Measurements from ENCODE around the gene OR52K1.
"Not testable (repeated sequence)": the region's sequence is repeated elsewhere in the genome, so short reads cannot be mapped to it uniquely, and the experiment has no call there.

OR52K1 gene

DNA sequence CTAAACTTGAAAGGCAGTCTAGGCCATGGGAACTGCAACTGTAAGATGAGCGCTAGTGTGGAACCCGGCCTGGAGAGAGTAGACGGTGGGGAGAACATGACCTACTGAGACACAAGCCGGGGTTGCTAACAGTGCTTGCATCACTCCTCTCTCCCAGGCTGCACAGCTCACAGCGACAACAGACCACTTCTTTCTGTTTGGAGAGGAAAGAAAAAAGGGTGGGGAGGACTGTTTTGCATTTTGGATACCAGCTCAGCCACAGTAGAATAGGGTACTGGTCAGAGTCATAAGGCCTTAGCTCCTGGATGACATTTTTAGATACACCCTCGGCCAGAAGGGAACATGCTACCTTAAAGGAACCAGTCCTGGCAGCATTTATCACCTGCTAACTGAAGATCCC is 40.3 kb downstream of the OR52K1 start:
- Histone ChIP-seq H3K36me3 (ENCODE audit: low read length) (no peaks in the 10 kb centered on the region), H3K27ac (ENCODE audit: low read depth, low read length) (no peak overlapping the region), H3K9me2 (replicated peaks; ENCODE audit: insufficient read depth, low read length) (no peaks in the 10 kb centered on the region), H3K4me3 (ENCODE audit: insufficient read depth, low read length, poor library complexity, severe bottlenecking) (no peak overlapping the region), H2AFZ (ENCODE audit: low read depth, low read length, severe bottlenecking) (no peak overlapping the region), H3K27me3 (ENCODE audit: low read length) (0 out of 2 replicates have a peak, but pooled peaks cover 4% of the 10 kb centered on the region), H3K9me3 (ENCODE audit: insufficient read depth, low read length) (no peaks in the 10 kb centered on the region), H3K79me2 (ENCODE audit: insufficient read depth, low read length) (no peaks in the 10 kb centered on the region), H4K20me1 (ENCODE audit: low read depth, low read length) (no peaks in the 10 kb centered on the region), H3F3A (ENCODE audit: insufficient read depth) (no peaks in the 10 kb centered on the region), H3K9ac (ENCODE audit: low read length) (no peak overlapping the region), H3K4me2 (ENCODE audit: low read depth, low read length, poor library complexity, severe bottlenecking) (no peak overlapping the region)
- TF ChIP-seq EZH2phosphoT487 (conservative IDR thresholded peaks at IDR 0.05; ENCODE audit: low read length) = no peak
- TF ChIP-seq, protein P1, sequence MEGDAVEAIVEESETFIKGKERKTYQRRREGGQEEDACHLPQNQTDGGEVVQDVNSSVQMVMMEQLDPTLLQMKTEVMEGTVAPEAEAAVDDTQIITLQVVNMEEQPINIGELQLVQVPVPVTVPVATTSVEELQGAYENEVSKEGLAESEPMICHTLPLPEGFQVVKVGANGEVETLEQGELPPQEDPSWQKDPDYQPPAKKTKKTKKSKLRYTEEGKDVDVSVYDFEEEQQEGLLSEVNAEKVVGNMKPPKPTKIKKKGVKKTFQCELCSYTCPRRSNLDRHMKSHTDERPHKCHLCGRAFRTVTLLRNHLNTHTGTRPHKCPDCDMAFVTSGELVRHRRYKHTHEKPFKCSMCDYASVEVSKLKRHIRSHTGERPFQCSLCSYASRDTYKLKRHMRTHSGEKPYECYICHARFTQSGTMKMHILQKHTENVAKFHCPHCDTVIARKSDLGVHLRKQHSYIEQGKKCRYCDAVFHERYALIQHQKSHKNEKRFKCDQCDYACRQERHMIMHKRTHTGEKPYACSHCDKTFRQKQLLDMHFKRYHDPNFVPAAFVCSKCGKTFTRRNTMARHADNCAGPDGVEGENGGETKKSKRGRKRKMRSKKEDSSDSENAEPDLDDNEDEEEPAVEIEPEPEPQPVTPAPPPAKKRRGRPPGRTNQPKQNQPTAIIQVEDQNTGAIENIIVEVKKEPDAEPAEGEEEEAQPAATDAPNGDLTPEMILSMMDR (IDR thresholded peaks at IDR 0.05; ENCODE audit: insufficient read depth, low read length, poor library complexity, severe bottlenecking) = no peak

DNA sequence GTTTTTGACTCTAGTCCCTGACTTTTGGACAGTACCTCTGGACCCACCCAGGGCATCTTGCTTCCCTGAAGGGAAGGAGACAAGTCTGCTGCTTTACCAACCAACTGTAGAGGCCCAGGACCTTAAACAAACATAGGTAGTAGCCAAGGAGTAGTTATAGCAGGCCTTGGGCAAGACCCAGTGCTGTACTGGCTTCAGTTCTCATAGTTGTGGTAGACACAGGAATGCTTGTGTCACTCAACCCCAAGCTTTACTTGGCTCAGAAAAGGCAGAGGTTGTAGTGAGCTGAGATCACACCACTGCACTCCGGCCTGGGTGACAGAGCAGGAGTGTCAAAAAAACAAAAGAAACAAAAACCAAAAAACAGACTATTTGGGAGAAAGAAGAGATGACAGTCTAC is 41.2 kb downstream of the OR52K1 start:
- Histone ChIP-seq H3F3A (ENCODE audit: insufficient read depth) (no peaks in the 10 kb centered on the region), H3K9me2 (replicated peaks; ENCODE audit: insufficient read depth, low read length) (no peaks in the 10 kb centered on the region), H3K27me3 (ENCODE audit: low read length) (0 out of 2 replicates have a peak, but pooled peaks cover 4% of the 10 kb centered on the region), H3K36me3 (ENCODE audit: low read length) (no peaks in the 10 kb centered on the region), H4K20me1 (ENCODE audit: low read depth, low read length) (no peaks in the 10 kb centered on the region), H2AFZ (ENCODE audit: low read depth, low read length, severe bottlenecking) (no peak overlapping the region), H3K4me3 (ENCODE audit: insufficient read depth, low read length, poor library complexity, severe bottlenecking) (no peak overlapping the region), H3K4me2 (ENCODE audit: low read depth, low read length, poor library complexity, severe bottlenecking) (no peak overlapping the region), H3K9me3 (ENCODE audit: insufficient read depth, low read length) (no peaks in the 10 kb centered on the region), H3K79me2 (ENCODE audit: insufficient read depth, low read length) (no peaks in the 10 kb centered on the region), H3K9ac (ENCODE audit: low read length) (no peak overlapping the region), H3K27ac (ENCODE audit: low read depth, low read length) (no peak overlapping the region)
- TF ChIP-seq, protein P1 (IDR thresholded peaks at IDR 0.05; ENCODE audit: insufficient read depth, low read length, poor library complexity, severe bottlenecking) = no peak
- no peak for TF ChIP-seq EZH2phosphoT487 (conservative IDR thresholded peaks at IDR 0.05; ENCODE audit: low read length)

DNA sequence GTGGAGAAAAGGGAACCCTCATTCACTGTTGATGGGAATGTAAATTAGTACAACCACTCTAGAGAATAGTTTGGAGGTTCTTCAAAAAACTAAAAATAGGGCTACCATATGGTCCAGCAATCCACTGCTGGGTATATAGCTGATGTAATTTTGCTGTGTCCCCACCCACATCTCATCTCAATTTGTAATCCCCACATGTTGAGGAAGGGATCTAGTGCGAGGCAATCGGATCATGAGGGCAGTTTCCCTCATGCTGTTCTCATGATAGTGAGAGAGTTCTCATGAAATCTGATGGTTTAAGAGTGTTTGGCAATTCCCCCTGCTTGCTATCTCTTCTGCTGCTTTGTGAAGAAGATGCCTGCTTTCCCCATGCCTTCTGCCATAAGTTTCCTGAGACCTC is 45.5 kb downstream of the OR52K1 start:
- H3K27ac ChIP-seq (ENCODE audit: low read depth, low read length) = no peak overlapping the region
- no peaks in the 10 kb centered on the region for H3K36me3 ChIP-seq (ENCODE audit: low read length)
- no peaks in the 10 kb centered on the region for H3K79me2 ChIP-seq (ENCODE audit: insufficient read depth, low read length)
- no peaks in the 10 kb centered on the region for H3K9me3 ChIP-seq (ENCODE audit: insufficient read depth, low read length)
- no peak overlapping the region for H2AFZ ChIP-seq (ENCODE audit: low read depth, low read length, severe bottlenecking)
- H3K9me2 ChIP-seq (replicated peaks; ENCODE audit: insufficient read depth, low read length) = no peaks in the 10 kb centered on the region; the same call in 1 of the 2 replicates
- no peaks in the 10 kb centered on the region for H3F3A ChIP-seq (ENCODE audit: insufficient read depth)
- H3K4me2 ChIP-seq (ENCODE audit: low read depth, low read length, poor library complexity, severe bottlenecking) = no peak overlapping the region
- H3K27me3 ChIP-seq (ENCODE audit: low read length) = no peaks in the 10 kb centered on the region
- TF ChIP-seq, protein P1 (IDR thresholded peaks at IDR 0.05; ENCODE audit: insufficient read depth, low read length, poor library complexity, severe bottlenecking) = no peak
- no peak for TF ChIP-seq EZH2phosphoT487 (conservative IDR thresholded peaks at IDR 0.05; ENCODE audit: low read length)
- H4K20me1 ChIP-seq (ENCODE audit: low read depth, low read length) = no peaks in the 10 kb centered on the region
- H3K4me3 ChIP-seq (ENCODE audit: insufficient read depth, low read length, poor library complexity, severe bottlenecking) = no peak overlapping the region
- no peak overlapping the region for H3K9ac ChIP-seq (ENCODE audit: low read length)

DNA sequence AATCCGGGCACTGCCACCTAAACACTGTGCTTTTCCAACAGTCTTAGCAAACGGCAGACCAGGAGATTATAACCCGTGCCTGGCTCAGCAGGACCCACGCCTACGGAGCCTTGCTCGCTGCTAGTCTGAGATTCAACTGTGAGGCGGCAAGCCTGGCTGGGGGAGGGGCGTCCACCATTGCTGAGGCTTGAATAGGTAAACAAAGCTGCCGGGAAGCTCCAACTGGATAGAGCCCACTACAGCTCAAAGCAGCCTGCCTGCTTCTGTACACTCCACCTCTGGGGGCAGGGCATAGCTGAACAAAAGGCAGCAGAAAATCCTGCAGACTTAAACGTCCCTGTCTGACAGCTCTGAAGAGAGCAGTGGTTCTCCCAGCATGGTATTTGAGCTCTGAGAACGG is 49.2 kb downstream of the OR52K1 start:
- H3K36me3 ChIP-seq (ENCODE audit: low read length); H3K4me2 ChIP-seq (ENCODE audit: low read depth, low read length, poor library complexity, severe bottlenecking); H3K9me2 ChIP-seq (replicated peaks; ENCODE audit: insufficient read depth, low read length); H3K9ac ChIP-seq (ENCODE audit: low read length); H3K79me2 ChIP-seq (ENCODE audit: insufficient read depth, low read length); H3K27ac ChIP-seq (ENCODE audit: low read depth, low read length); H4K20me1 ChIP-seq (ENCODE audit: low read depth, low read length); H3K9me3 ChIP-seq (ENCODE audit: insufficient read depth, low read length); H3K4me3 ChIP-seq (ENCODE audit: insufficient read depth, low read length, poor library complexity, severe bottlenecking); H3K27me3 ChIP-seq (ENCODE audit: low read length); H2AFZ ChIP-seq (ENCODE audit: low read depth, low read length, severe bottlenecking); H3F3A ChIP-seq (ENCODE audit: insufficient read depth): not testable (repeated sequence)
